HG03432 (cell line): ENCODE measurements around the gene SMARCAD1.
"Not testable (repeated sequence)": the region's sequence is repeated elsewhere in the genome, so short reads cannot be mapped to it uniquely, and the experiment has no call there.

Experiments used
- ATAC-seq: cut with Tn5 transposase; IDR thresholded peaks from one replicate; pipeline ENCODE4 v1.9.1; 2021; ENCODE audit warnings: mild to moderate bottlenecking, moderate library complexity; ENCODE audit not compliant: unreplicated experiment

SMARCAD1 gene

GRCh38 chr4:94290245-94290644 lies 82.6 kb downstream of the SMARCAD1 start:
- ATAC-seq: no peak

GRCh38 chr4:94293981-94294380 lies 86.3 kb downstream of the SMARCAD1 start:
- not testable (repeated sequence) for ATAC-seq

DNA sequence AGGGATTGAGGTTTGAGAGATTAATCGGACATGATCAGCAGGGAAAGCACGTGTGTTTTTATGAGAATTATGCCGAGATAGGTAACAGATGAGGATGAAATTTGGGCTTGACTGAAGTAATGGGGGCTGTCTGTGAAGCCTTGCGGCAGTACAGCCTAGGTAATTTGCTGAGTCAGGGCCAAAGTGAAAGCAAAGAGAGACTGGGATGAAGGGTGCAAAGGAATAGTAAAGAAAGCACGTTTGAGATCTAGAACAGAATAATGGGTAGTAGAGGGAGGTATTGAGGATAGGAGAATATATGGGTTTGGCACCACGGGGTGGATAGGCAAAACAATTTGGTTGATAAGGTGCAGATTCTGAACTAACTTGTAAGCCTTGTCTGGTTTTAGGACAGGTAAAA lies 87.8 kb downstream of the SMARCAD1 start:
- ATAC-seq: not testable (repeated sequence)

DNA sequence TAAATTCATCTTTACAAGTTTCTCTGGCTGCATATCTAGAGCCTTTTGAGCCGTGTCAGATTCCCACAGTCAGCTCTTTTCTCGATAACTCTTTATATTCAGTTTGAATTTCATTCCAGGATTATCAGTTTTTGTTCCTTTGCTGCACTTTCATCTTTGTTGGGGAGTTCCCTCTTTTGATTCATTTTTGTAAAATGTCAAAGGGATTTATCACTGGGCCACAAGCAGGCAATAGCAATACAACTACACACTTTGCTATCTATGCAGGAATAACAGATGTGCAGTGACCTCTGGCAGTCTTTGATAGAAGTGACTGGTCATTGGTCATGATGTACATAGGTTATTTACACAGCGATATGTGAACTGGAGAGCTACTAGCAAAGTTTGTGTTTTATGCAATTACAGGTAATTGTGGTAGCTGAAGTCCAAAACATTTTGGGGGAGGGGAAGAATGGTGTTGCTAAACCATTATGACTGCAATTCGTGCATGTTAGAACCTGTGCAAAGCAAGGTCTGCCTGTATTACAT lies 91.1 kb downstream of the SMARCAD1 start:
- ATAC-seq: no peak

GRCh38 chr4:94302191-94302590 lies 94.5 kb downstream of the SMARCAD1 start:
- no peak for ATAC-seq

DNA sequence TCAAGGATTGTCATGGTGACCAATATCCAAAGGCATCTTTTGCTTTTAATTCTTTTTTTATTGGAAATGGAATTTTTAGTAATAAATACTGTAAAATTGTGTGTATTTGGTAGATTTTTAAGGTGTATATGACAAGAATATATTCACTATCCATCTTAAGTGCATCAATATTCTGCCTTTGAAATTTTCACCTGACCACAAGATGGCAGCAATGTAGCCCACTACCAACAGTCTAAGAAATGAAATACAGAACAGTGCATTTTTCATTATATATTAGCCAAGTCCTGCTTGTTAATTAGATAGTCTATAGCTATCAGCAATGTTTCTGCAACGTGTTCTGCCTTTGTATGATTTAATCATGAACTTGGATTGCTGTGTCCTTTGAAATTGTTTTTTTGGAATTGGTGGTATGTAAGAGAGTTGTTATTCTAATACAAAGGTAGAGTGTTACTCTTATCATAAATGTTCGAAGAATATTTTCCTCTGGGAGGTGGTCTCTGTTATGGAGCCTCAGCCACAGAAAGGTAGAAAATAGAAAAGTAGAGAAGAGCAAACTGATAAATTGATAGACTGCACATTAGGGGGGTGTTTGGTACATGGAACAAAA lies 96.8 kb downstream of the SMARCAD1 start:
- no peak for ATAC-seq

DNA sequence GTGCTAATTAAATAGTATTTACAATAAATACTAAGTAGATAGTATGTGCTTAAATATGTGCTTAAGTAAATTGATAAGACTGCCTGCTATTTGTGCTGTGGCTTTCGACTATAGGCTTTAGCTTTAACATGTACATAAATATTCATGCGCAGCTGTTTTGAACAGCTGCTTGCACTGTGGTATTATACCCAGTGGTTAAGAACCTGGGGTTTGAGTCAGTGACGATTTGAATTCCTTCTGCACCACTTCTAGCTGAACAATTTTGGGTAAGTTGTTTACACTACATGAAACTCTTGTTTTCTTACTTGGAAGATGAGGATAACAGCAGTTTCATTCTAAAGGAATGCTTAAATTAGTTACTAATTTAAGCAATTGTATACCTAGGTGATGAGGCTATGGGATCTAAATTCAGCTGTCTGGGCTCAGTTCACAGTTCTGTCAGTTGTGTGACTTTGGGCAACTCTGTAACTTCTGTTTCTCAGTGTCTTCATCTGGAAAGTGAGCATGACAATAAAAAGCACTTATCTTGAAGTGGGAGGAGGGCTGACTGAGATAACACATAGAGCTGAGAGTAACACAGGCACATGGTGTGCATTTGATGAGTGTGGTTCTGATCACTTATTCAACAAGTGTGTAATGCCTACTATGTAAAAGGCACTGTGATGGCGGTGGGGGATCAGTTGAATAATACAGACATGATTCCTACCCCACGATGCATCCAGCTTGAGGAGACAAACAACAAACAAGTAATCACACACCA lies 98.0 kb downstream of the SMARCAD1 start:
- no peak for ATAC-seq

GRCh38 chr4:94306713-94307112 lies 99.0 kb downstream of the SMARCAD1 start:
- ATAC-seq: no peak

DNA sequence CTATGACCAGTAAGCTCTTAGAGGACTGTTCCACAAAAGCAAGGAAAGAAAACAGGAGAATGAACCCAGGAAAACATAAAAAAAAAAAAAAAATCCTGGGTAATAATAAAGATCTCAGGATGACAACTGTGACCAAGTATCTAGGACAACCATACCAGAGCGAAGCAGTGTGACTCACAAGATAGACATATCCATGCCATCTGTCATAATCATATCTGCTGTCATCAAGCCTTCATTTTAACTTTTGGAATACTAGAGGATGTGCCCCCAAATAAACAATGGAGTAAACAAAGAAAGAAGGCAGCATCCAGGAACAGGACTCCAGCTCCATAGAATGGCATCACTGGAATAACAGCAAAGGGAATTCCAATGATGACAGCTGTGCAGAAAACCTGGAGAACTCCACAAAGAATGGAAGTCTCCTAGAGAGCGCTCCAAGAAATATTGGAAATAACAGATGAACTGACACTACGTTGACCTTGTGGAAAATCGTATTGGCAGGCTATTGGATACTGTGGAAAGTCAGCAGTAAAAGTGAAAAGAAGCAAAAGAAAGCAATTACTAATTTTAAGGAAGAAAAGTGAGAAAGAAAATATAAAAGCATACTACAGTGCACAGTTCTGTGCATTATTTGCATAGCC lies 99.7 kb downstream of the SMARCAD1 start:
- no peak for ATAC-seq

- ATAC-seq: not testable (repeated sequence)
Measured at GRCh38 chr4:94319927-94320326, 112.3 kb downstream of the SMARCAD1 start.

DNA sequence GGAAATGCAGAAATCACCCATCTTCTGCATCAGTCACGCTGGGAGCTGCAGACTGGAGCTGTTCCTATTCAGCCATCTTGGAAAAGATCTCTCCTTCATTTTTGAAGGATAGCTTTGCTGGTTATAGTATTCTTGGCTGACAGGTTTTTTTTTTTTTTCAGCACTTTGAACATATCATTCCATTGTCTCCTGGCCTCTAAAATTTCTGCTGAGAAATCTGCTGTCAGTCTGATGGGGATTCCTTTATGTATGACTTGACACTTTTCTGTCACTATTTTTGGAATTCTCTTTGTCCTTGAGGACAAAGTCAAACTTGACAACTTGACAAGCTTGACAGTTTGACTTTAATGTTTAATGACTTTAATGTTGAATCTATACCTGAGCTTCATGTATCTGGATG lies 118.2 kb downstream of the SMARCAD1 start:
- no peak for ATAC-seq

DNA sequence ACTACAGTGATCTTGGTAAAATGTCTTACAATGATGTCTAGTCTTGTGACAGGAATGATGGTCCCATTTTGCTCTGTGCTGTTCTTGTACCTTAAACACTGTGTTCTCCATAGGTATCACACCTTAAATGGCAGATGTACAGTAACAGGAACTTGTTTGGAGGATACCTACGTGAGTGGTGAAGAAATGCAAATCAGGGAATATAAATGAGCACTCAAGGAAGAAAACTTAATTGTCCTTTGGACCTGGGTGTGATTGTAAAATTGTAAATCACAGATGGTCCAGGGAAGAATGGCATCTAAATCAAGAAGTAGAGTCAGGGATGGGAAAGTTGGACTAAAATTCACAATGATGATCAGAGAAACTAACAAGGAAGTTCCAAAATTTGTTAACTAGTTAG lies 122.3 kb downstream of the SMARCAD1 start:
- no peak for ATAC-seq

GRCh38 chr4:94332983-94333590 lies 125.4 kb downstream of the SMARCAD1 start:
- no peak for ATAC-seq

DNA sequence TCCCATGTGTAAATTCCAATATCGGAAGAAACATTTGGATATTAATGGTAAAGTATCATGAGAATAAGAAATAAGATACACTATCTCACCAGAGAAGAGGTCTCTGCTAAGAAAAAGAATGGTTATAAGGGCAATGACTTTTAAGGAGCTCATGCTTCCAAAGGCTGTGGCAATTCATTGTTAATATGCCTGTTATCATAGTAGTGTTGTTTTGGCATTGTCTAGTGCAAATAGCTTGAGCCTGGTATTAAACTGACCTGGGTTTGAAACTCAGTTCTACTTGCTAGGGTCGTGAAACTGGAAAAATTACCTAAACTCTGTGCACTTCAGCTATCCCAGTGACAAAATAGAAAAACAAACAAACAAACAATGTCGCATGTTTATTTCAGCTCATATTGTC lies 126.2 kb downstream of the SMARCAD1 start:
- ATAC-seq: no peak

GRCh38 chr4:94334476-94334875 lies 126.8 kb downstream of the SMARCAD1 start:
- ATAC-seq: no peak

- ATAC-seq: no peak
Measured at GRCh38 chr4:94334962-94335361, 127.3 kb downstream of the SMARCAD1 start.

DNA sequence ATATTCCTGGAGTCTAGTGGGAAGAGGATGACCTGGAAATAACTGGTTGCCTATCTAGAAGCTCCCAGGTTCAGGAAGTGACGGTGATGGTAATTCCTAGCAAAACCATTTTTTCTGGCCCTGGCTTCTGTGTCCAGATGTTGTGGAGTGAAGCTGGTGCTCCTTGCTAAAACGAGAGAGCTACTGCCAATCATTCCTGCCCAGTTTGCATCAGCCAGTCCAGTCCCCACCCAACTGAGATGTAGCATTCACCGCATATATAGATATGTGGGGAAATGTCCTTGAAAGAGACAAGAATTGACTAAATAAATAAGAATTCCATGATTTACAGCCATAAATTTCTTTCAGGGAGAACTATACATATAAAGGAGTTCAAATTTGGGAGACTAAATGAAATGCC lies 128.6 kb downstream of the SMARCAD1 start:
- no peak for ATAC-seq

DNA sequence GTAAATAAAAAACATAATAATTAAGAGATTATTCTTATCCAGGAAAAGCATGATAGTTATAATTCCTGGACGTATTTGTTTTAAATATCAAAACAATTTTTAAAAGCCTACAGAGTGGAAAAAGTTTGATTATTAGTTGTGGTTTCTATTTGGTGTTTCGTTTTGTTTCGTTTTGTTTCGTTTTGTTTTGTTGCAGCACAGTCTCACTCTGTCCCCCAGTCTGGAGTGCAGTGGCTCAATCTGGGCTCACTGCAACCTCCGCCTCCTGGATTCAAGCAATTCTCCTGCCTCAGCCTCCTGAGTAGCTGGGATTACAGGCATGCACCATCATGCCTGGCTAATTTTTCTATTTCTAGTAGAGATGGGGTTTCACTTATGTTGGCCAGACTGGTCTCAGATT lies 129.1 kb downstream of the SMARCAD1 start:
- ATAC-seq: not testable (repeated sequence)

DNA sequence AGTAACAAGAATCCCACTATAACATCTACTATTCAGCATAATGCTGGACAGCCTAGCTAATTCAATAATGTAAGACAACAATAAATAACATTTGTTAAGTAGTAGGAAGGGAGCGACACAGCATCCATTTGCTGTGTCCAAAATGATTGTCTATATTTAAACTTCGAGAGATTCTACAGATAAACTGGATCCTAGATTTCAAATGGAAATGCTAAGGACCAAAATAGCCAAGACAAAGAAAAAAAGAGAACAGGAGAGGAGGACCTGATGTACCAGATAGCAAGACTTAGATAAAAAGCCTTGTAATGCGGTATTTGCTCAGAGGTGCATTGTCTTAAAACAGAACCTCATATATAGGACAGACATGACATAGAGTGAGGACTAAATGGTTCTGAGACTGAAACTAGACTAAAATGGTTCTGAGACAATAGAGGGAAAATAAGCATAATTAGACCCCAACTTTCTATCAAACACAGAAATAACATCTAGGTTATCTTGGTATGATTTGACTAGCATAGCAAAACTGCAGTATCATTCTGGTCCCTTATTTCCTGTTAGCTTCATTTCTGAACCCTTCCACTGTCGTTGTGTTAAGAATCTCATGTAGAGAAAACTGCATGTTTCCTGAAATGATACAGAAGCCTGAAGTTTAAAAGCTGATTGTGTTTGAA lies 131.2 kb downstream of the SMARCAD1 start:
- peak; percentile 76 for ATAC-seq

- no peak for ATAC-seq
Measured at GRCh38 chr4:94339779-94340178, 132.1 kb downstream of the SMARCAD1 start.
